ENCODE data around the gene KHSRP. TPM values are rescaled to one million over a fixed set of nuclear protein-coding genes. Genes with fewer than 3 reads are reported as not detected.
"Not testable (repeated sequence)": the region's sequence is repeated elsewhere in the genome, so short reads cannot be mapped to it uniquely, and the experiment has no call there.

Gene KHSRP
- total RNA-seq, 1 experiment from 2014 or later = 114 TPM

DNA sequence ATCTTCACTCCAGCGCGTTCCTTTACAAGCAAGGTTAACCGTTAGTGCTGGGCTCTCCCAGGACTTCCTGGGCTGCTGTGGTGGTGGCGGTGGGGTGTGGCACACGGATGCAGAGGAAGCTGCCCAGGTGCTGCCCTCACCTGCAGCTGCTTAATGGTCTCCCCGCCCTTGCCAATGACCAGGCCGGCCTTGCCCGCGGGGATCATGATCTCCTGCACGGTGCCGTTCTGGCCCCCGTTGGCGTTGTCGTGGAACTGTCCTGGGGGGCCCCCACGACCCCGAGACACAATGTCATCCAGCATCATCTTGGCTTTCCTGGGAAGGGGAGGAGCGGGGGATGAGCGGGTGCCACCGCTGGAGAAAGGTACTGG lies 6.1 kb downstream of the KHSRP start:
- no peak for DNase-seq (ENCODE audit: low read depth)

DNA sequence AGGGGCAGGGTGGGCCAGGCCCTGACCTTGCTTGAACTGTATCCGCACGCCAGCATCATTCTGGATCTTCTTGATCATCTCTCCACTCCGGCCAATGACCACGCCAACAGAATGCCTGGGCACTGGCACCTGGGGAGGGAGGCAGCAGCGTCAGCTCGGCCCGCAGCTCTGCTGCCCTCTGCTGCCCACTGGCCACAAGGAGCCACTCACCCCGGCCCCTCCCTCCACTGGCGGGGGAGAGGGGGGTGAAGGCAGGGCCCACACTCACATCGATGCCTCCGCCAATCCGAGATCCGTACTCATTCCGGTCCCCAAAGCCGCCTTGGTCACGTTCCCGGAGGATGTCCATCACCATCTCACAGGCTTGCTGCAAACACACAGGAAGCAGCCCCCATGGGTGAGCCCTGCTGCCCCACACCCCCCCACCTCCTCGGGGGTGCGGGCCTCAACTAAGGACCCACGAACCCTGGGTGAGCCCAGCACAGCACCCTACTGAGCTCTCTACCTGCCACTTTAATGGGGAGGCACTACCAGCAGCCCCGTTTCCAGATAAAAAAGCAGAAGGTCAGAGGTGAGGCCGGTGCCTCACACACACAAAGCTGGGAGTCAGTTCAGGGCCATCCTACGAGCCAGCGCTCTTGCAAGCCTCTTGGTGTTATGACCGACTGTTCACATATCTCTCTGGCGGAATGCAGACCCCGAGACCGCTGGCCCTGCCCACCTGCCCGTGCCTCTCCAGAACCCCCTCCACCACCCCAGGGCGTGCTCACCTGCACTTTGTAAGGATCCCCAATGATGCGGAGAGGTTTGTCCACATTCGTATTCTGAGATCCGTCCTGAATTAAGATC lies 6.7 kb downstream of the KHSRP start:
- DNase-seq (ENCODE audit: low read depth) = no peak

DNA sequence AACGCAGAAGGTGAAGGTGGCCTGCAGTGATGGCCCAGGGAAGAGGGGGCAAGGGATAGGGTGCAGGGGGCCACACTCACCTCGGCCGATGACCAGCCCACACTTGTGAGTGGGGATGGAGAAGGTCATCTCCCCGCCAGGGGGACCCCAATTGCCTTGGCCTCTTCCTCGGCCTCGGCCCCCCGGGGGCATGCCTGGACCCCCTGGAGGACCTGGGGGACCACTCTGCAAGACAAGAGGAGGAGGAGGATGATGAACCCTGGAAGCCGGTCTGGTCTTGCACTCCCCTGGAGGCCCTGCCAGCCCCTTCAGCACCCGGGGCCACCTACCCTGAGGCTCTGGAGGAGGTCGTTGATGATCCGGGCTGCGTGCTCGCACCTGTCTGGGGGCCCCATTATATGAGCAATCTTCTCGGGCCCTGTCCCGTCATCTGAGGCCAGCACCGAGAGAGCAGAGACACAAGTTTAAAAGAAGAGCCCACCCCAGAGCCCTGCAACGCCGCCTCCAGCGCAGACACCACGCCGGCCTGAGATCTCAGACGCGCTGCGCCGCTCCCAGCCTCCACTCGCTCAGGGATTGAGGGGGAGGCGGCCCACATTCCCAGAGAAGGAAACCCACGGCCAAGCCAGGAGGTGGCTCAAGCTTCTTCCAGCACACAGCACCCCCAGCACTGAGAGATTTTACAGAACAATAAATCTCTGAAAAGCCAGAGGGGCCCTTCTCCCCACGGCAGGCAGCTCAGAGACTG lies 7.8 kb downstream of the KHSRP start:
- no peak for DNase-seq (ENCODE audit: low read depth)

DNA sequence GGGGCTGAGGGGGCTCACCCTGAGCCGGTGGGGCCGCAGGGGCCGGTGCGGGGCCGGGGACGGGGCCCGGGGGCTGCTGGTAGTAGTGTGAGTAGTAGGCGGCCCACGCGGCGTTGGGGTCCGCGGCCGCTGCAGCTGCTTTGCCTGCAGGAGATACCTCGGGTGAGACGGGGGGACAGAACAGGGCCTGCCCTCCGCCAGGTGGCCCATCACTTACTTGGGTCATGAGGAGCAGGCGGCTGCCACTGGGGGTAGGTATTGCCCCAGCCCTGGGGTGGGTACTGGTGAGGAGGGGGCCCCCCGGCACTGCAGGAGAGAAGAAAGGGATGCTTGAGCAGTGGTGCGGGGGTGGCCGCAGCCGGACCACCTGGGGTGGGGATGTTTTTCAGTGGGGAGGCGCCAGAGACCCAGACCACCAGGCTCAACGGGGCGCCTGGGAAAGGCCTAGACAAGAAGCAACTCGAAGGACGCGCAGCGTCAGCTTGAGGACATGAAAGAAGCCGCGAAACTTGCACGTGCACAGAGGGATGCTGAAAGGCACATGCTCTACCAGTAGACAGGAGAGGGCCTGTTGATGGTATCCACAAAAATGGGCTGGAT lies 8.9 kb downstream of the KHSRP start:
- DNase-seq (ENCODE audit: low read depth) = no peak

DNA sequence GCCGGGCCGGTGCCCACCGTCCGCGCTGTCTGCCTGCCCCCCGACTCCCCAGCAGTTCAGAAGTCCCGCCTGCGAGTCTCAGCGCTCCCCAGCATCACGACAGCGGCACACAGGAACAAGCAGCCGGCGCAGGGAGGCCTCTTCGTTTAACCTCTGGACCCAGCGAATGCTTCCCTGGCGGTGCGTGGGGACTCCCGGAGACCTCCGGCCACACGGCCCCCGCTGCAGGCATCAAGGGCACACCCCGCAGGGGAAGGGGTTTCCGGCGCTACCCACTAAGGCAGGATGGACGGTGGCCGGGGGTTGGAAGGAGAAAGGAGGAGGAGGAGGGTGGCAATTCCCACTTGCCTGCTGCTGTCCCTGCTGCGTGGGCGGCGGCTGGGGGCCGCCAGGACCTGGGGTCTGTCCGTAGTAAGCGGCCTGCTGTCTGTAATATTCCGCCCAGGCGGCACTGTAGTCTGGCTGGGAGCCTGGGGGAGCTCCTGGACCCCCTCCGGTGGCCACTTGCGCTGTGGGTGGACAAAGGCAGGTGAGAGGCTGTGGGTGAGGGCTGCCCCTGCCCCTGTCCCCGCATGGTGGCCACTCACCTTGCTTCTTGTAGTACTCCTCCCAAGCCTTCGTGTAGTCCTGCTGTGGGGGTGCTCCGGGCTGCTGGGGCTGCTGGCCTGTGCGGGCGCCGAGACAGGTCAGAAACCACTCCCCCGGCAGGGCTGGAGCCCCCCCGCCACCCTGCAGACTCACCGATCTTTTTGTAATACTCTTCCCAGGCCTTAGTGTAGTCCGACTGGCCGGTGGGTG lies 9.6 kb downstream of the KHSRP start:
- DNase-seq (ENCODE audit: low read depth) = no peak

DNA sequence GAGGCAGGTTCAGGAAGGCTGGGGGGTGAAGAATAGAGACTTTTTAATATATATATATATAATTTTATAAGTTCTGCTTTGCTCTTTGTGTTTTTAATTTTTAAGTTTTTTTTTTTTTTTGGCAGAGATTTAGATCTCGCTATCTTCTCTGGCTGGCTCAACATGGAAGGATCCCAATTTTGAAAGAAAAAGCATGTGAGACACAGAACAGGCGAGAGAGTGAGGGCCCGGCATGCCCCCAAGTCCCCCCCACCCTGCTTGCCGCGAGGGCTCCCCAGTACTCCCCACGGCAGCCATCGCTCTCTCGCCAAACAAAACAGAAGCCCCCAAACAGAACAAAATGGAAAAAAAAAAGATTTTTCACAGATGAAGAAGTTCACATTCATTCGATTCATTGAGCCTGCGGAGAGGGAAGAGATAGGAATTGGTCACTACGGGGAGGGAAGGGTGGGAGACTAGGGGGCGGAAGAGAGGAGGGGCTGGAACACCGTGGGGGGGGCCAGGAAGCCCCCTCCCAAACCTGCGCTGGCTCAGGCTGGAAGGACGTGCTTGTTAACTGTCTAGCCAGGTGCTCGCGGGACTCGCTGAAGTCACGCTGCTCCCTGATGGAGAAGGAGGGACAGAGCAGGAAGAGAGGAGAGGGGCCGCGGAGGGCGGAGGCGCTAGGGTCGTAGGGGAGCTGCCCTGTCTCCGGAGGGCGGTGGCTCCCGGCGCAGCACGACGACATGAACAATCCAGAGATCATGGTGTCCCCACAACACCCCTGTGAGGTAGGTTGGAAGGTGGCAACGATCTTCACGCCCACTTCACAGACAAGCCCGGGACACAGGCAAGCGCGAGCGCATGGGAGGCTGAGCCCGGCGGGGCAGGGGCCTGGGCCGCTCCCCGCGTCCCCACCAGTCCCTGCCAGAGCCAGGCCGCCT lies 10.6 kb downstream of the KHSRP start:
- DNase-seq (ENCODE audit: low read depth) = no peak

DNA sequence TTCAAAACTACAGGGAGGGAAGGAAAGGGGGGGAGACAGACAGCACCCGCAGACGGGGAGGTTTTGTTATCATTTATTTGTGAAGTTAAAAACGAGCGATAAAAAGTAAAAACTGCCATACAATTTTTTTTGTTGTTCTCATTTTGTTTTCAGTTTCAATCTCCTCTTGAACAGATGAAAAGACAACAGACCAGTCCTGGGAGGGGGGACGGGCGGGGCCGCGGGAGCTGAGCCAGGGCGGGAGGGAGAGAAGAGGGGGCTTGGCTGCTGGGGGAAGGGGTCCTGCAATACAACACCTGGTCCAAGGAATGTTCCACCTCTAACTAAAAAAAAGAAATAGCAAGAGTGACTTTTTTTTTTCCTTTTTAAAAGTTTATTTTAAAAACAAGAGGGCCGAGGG lies 11.3 kb downstream of the KHSRP start:
- no peak for DNase-seq (ENCODE audit: low read depth)

DNA sequence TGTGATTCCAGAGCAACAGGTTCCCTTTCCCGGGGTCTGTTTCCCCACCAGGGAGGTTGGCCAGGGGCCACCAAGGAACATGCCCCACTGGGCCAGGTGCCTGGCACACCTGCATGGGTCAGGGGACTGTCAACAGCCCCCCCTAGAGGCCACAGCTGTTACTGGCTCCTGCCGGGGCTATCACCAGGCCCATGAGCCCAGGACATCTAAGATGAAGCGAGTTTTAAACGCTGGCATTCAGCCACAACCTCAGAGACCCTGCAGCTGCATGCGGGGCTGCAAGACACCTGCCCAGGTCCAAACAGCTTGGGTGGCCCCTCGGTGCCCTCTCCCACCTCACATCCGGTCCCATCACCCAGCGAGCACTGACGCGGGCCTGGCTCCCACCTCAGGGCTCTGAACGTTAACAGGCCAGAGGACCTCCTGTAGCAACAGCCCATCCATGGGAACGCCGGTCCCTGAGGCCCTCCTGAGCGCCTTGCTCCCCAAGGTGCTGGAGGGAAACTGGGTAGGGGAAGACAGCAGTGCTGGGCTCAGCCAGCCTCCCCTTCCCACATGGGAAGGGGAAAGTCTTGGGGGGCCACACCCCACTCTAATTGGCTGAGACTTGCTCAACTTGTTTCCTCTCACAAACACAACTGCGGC lies 12.0 kb downstream of the KHSRP start:
- DNase-seq (ENCODE audit: low read depth) = peak; percentile 25

DNA sequence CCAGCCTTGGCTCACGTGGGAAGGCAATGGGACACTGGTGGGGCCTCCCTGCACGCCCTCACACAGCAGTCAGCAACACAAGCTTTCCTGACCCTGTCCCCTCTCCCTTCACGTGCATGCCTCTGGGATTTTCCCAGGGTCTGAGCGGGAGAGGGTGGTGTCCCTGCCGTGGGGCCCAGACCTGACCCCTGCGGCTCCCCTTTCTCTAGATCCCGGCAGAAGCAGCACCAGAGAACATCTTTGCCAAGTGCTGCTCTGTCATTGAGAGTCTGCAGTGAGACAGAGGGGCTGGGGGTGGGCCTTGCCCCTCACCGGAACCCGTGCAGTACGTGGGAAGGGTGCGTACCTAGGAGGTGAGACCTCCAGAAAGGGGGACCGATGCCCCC lies 12.6 kb downstream of the KHSRP start:
- no peak for DNase-seq (ENCODE audit: low read depth)

DNA sequence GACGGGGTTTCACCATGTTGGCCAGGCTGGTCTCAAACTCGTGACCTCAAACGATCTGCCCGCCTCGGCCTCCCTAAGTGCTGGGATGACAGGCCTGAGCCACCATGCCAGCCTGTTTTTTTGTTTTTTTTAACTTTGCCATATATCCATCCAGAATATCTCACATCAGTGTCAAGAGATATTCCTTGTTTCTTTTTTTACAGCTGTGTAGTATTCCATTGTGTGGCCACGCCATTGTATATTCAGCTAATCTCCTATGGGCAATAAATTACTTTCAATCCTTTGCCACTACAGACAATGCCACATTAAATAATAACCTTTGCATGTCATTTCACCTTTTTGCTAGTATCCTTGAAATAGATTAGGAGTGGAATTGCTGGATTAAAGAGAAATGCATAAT lies 15.3 kb downstream of the KHSRP start:
- no peak for DNase-seq (ENCODE audit: low read depth)

DNA sequence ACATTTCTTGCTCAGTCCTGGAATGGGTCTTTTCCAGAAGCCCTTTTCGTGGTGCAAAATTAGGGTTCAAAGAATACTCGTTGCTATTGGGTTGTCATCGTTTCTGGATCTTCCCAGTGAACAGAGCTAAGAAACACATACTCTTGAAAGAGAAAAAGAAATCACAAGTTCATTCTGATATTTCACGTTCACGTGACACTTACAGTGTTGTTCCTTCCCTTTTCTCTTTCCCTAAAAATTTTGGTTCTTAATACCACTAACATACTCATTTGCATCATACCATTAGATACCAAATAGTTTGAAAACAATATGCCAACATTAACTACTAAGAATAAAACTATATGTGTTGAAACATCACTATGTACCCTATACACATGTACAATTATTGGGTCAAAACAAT lies 18.2 kb downstream of the KHSRP start:
- DNase-seq (ENCODE audit: low read depth) = no peak

DNA sequence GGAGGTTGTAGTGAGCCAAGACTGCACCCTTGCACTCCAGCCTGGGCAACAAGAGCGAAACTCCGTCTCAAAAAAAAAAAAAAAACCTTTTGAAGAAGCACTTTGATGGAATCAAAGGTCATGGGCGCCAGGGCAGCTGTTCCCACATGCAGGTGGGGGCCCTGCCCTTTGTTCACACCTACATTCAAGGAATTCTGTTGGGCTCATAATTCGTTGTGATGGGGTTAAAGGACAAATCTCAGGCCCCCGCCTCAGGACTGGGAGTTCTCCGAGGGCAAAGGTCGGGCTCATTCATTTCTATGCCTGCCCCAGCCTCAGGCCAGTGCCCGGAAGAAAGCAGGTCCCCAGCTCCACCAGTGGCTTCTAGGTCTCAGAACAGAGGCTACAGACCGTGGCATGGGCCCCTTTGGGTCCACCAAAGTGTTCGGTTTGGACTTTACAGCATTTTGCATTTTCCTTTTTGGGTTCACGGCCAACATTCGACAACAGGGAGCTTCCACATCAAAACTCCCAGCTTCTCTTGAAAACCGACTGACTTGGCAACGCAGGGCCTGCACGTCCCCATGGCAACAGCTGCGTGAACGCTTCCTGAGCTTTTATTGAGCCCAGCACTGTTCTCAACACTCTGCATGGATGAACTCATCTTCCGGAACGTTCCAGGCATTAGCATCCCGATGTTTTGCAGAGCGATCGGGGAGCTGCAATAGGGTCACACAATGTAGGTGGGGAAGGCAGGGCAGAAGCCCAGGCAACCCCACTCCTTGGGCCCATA lies 21.6 kb downstream of the KHSRP start:
- DNase-seq (ENCODE audit: low read depth) = no peak

DNA sequence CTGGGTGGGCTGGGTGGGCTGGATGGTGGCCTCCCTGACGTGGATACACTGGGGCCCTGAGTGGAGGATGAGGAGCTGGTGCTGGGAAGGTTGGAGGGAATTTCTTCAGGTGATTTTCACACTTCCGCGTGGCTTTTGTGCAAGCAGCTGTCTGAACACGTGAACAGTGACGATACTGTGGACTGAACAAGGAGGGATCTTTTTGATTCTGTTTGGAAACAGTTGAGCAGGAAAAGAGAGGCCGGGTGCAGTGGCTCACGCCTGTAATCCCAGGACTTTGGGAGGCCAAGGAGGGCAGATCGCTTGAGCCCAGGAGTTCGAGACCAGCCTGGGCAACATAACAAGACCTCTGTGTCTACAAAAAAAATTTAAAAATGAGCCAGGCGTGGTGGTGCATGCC lies 22.6 kb downstream of the KHSRP start:
- DNase-seq (ENCODE audit: low read depth) = no peak

DNA sequence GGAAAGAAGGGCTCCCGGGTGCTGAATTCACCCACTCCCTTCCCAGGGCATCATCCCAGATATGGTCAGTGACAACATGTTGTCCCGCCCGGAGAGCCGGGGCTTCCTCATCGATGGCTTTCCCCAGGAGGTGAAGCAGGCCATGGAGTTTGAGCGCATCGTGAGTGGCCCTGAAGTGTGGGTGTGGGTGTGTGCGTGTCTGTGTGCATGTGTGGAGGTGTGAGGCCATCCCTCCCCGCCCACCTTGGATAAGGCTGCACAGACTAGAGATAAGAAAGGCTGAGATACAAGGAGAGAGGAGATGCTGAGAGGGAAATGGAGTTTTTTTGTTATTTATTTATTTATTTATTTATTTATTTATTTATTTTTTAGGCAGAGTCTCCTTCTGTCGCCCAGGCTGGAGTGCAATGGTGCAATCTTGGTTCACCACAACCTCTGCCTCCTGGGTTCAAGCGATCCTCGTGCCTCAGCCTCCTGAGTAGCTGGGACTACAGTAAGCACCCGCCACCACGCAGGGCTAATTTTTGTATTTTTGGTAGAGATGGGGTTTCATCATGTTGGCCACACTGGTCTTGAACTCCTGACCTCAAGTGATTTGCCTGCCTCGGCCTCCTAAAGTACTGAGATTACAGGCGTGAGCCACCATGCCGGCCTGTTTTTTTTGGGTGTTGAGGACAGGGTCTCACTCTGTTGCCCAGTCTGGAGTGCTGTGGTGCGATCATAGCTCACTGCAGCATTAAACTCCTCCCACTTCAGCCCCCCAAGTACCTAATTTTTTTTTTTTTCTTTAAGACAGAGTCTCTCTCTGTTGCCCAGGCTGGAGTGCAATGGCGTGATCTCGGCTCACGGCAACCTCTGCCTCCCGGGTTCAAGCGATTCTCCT lies 24.3 kb downstream of the KHSRP start:
- DNase-seq (ENCODE audit: low read depth) = not testable (repeated sequence)

DNA sequence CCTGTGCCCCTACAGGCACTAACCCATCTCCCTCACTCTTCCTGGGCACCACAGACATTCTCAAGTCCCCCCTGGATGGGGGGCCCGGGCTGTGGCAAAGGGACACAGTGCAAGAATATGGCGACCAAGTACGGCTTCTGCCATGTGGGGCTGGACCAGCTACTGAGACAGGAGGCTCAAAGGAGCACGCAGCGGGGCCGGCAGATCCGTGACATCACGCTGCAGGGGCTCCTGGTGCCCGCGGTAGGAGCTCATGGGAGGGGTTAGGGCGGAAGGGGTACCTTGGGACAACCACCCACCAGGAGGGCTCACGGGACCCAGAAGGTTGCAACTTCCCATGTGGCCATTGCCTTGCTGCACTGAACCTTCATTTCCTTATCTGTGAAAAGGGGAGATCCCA lies 28.3 kb downstream of the KHSRP start:
- DNase-seq (ENCODE audit: low read depth) = no peak

DNA sequence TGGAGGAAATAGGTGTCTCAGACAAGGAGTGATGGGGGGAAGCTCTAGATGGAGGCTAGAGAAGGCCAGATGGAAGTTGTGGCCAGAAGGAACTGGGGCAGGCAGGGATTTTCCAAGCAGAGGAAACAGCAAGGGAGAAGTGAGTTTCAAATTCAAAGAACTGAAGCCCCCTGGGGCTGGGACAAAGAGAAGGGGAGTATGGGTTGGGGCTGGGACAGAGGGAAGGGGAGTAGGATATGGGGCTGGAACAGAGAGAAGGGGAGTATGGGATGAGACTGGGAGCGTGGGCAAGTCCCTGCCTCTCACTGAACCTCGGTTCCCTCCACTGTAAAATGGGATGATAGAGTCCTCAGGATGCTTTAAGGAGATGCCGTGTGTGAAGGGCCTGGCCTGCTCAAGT lies 29.8 kb downstream of the KHSRP start:
- DNase-seq (ENCODE audit: low read depth) = no peak

DNA sequence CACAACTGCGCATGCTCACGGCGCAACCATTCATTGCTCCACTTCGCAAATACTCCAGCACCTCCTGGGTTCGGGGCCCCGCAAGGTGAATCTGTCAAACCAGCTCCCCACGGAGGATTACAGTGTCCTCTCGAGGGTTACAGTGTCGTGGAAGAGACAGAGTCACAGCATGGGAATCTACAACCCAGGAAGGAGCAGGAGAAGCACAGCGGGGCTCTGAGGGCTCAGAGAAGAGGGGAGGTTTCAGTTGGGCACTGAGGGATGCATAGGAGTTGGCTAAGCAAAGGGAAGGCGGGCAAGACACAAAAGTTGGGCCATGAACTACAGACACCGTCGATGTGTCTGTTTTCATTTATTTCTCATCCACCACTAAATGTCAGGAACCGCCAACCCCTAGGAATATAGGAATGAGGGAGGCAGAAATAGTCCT lies 30.6 kb downstream of the KHSRP start:
- no peak for DNase-seq (ENCODE audit: low read depth)

All from M059J (cell line).